H1 (cell line): ENCODE data around the gene SLC37A1. TPM values are rescaled to one million over a fixed set of nuclear protein-coding genes. Genes with fewer than 3 reads are reported as not detected.

Experiments
- CTCF ChIA-PET: fragments of 300-600 bp; sonication (Branson Sonifier 250); formaldehyde crosslinking; loops from one replicate; lab custom pipeline; 2021; ENCODE audit not compliant: partially characterized antibody; lab: Charles Lee
- POLR2A ChIA-PET: fragments of 300-600 bp; sonication (Branson Sonifier 250); formaldehyde crosslinking; loops from one replicate; lab custom pipeline; 2021; ENCODE audit warnings: inconsistent platforms; ENCODE audit not compliant: partially characterized antibody; lab: Charles Lee
- DNase-seq, 2 experiments: peaks; one replicate each; pipeline versions ENCODE4 v3.0.0 to v3.0.0-alpha.2; 2010 to 2022; ENCODE audit warnings: low spot score in 2 of 2, low read depth in 1 of 2, mixed read lengths in 1 of 2
- FAIRE-seq: peaks from 2 replicates; lab custom pipeline; 2011; peaks lifted over from hg19 to GRCh38; lab: Jason Lieb, UNC
- H2AFZ ChIP-seq: 2 replicates; pipeline ENCODE4 v1.8.1; 2012; ENCODE audit warnings: low read length, inconsistent platforms
- H2AK5ac ChIP-seq: 2 replicates; pipeline ENCODE4 v1.6.1; 2013; ENCODE audit warnings: low read depth, low read length
- H2BK120ac ChIP-seq: replicated peaks from 2 replicates; pipeline ENCODE3; 2013; ENCODE audit warnings: low read depth, low read length, inconsistent platforms
- H2BK12ac ChIP-seq: 2 replicates; pipeline ENCODE4 v1.6.1; 2013; ENCODE audit warnings: low read depth, low read length
- H2BK15ac ChIP-seq: 2 replicates; pipeline ENCODE4 v1.6.1; 2013; ENCODE audit warnings: low read length
- H2BK20ac ChIP-seq: 2 replicates; pipeline ENCODE4 v1.6.1; 2013; ENCODE audit warnings: low read length
- H2BK5ac ChIP-seq: 2 replicates; pipeline ENCODE4 v1.6.1; 2013; ENCODE audit warnings: low read depth, low read length
- H3K14ac ChIP-seq: 2 replicates; pipeline ENCODE4 v1.6.1; 2013; ENCODE audit warnings: inconsistent platforms; ENCODE audit not compliant: insufficient read length
- H3K18ac ChIP-seq: 2 replicates; pipeline ENCODE4 v1.6.1; 2013; ENCODE audit warnings: low read length; ENCODE audit errors: extremely low read depth
- H3K23ac ChIP-seq: 2 replicates; pipeline ENCODE4 v1.6.1; 2013; ENCODE audit warnings: inconsistent platforms; ENCODE audit not compliant: insufficient read length
- H3K23me2 ChIP-seq: 2 replicates; pipeline ENCODE4 v1.6.1; 2013; ENCODE audit warnings: low read depth, low read length
- H3K27ac ChIP-seq: 2 replicates; pipeline ENCODE4 v1.6.1; 2011; ENCODE audit warnings: low read depth, low read length, inconsistent platforms
- H3K27me3 ChIP-seq, 4 experiments: replicated peaks in 1 of 4; 1 replicate in 1 of 4; 2 replicates in 3 of 4; pipeline versions ENCODE4 v1.6.1 to v1.8.1; 2011 to 2013; ENCODE audit warnings: low read length in 3 of 4, mild to moderate bottlenecking in 3 of 4, inconsistent platforms in 2 of 4, mixed read lengths in 2 of 4, moderate library complexity in 1 of 4; ENCODE audit not compliant: control insufficient read depth in 3 of 4, insufficient read depth in 3 of 4; ENCODE audit errors: extremely low read depth in 1 of 4
- H3K36me3 ChIP-seq, 4 experiments: 2 replicates each; pipeline versions ENCODE4 v1.6.1 to v1.8.1; 2011 to 2013; ENCODE audit warnings: mild to moderate bottlenecking in 4 of 4, low read length in 3 of 4, moderate library complexity in 2 of 4, control low read depth in 1 of 4, inconsistent platforms in 1 of 4; ENCODE audit not compliant: insufficient read depth in 4 of 4, control insufficient read depth in 2 of 4
- H3K4ac ChIP-seq: replicated peaks from 2 replicates; pipeline ENCODE3; 2013; ENCODE audit warnings: low read length, low read depth, mixed read lengths, inconsistent platforms; ENCODE audit not compliant: insufficient read length
- H3K4me1 ChIP-seq, 4 experiments: replicated peaks in 1 of 4; 1 replicate in 1 of 4; 2 replicates in 3 of 4; pipeline versions ENCODE4 v1.6.1 to v1.8.1; 2011 to 2013; ENCODE audit warnings: low read length in 3 of 4, inconsistent platforms in 2 of 4, mixed read lengths in 1 of 4; ENCODE audit not compliant: insufficient read depth in 4 of 4, control insufficient read depth in 3 of 4
- H3K4me2 ChIP-seq, 2 experiments: 2 replicates each; pipeline versions ENCODE4 v1.6.1 to v1.8.1; 2011 to 2013; ENCODE audit warnings: low read depth in 2 of 2, low read length in 2 of 2, control low read depth in 1 of 2, inconsistent platforms in 1 of 2, mild to moderate bottlenecking in 1 of 2; ENCODE audit not compliant: insufficient read depth in 1 of 2
- H3K4me3 ChIP-seq, 4 experiments: fragments of 200-600, 300-600 bp in 1 of 4; sonication (generic), shearing (Covaris generic), sonication (Bioruptor Twin) in 1 of 4; 2 replicates each; pipeline versions ENCODE4 v1.5.1 to v1.8.1; 2011 to 2016; ENCODE audit warnings: low read length in 4 of 4, low read depth in 3 of 4, control low read depth in 2 of 4, inconsistent platforms in 2 of 4, mild to moderate bottlenecking in 2 of 4, mixed read lengths in 1 of 4, moderate library complexity in 1 of 4; ENCODE audit not compliant: insufficient read depth in 2 of 4; ENCODE audit errors: extremely low read depth in 1 of 4
- H3K56ac ChIP-seq: replicated peaks from 2 replicates; pipeline ENCODE3; 2013; ENCODE audit warnings: low read depth, mild to moderate bottlenecking, mixed read lengths, low read length, inconsistent platforms; ENCODE audit not compliant: insufficient read length
- H3K79me1 ChIP-seq: 2 replicates; pipeline ENCODE4 v1.6.1; 2013; ENCODE audit warnings: low read depth, low read length, control low read depth
- H3K79me2 ChIP-seq, 2 experiments: 2 replicates each; pipeline versions ENCODE4 v1.6.1 to v1.8.1; 2012 to 2013; ENCODE audit warnings: low read length in 2 of 2, mild to moderate bottlenecking in 2 of 2, inconsistent platforms in 1 of 2; ENCODE audit not compliant: insufficient read depth in 2 of 2, control insufficient read depth in 1 of 2
- H3K9ac ChIP-seq, 4 experiments: replicated peaks in 1 of 4; 1 replicate in 1 of 4; 2 replicates in 3 of 4; pipeline versions ENCODE4 v1.6.1 to v1.8.1; 2011 to 2013; ENCODE audit warnings: low read depth in 3 of 4, low read length in 3 of 4, control low read depth in 2 of 4, mild to moderate bottlenecking in 2 of 4, moderate library complexity in 2 of 4, inconsistent platforms in 1 of 4; ENCODE audit errors: extremely low read depth in 1 of 4
- H3K9me3 ChIP-seq, 2 experiments: 2 replicates each; pipeline versions ENCODE4 v1.6.1 to v1.8.1; 2012 to 2013; ENCODE audit warnings: mild to moderate bottlenecking in 2 of 2, moderate library complexity in 2 of 2, control low read depth in 1 of 2, inconsistent platforms in 1 of 2, low read depth in 1 of 2, low read length in 1 of 2, mixed read lengths in 1 of 2; ENCODE audit not compliant: insufficient read depth in 2 of 2
- H4K20me1 ChIP-seq, 2 experiments: replicated peaks in 1 of 2; 2 replicates each; pipeline versions ENCODE3 to v1.8.1; 2011 to 2013; ENCODE audit warnings: inconsistent platforms in 2 of 2, low read length in 2 of 2, mild to moderate bottlenecking in 1 of 2; ENCODE audit not compliant: insufficient read depth in 2 of 2, control insufficient read depth in 1 of 2
- H4K5ac ChIP-seq: 2 replicates; pipeline ENCODE4 v1.6.1; 2013; ENCODE audit warnings: low read length, low read depth, mixed read lengths, inconsistent platforms; ENCODE audit not compliant: insufficient read length
- H4K8ac ChIP-seq: 2 replicates; pipeline ENCODE4 v1.8.0; 2013; ENCODE audit warnings: mild to moderate bottlenecking, moderate library complexity, low read length, inconsistent platforms; ENCODE audit not compliant: insufficient read depth; ENCODE audit errors: extremely low read depth
- H4K91ac ChIP-seq: replicated peaks from 2 replicates; pipeline ENCODE3; 2013; ENCODE audit warnings: low read length, mixed read lengths, inconsistent platforms; ENCODE audit not compliant: insufficient read length
- ASH2L ChIP-seq: fragments of 200-600, 300-600 bp; sonication (generic); IDR thresholded peaks from one replicate; pipeline ENCODE4 v1.7.1; 2017; ENCODE audit warnings: low read length
- RAD21 ChIP-seq, 2 experiments: IDR thresholded peaks in 1 of 2; conservative IDR thresholded peaks in 1 of 2; 2 replicates each; pipeline ENCODE4 v1.6.1; 2011; ENCODE audit warnings: low read depth in 2 of 2, low read length in 2 of 2, improper control_type of control experiment in 1 of 2, inconsistent platforms in 1 of 2, mild to moderate bottlenecking in 1 of 2, moderate library complexity in 1 of 2
- WGBS, 2 experiments: shearing (Covaris generic) in 1 of 2; methylation state at CpG; one replicate each; pipeline versions ENCODE4 v1.1.6 to v1.1.7; 2013 to 2015; ENCODE audit warnings: low lambda C conversion rate in 2 of 2, mixed read lengths in 2 of 2, inconsistent platforms in 1 of 2, low coverage in 1 of 2, missing lambda C conversion rate in 1 of 2; ENCODE audit not compliant: insufficient replicate concordance in 2 of 2, insufficient coverage in 1 of 2, insufficient read length in 1 of 2; ENCODE audit errors: extremely low coverage in 1 of 2, missing lambda C conversion rate in 1 of 2; 5-methylcytosine and 5-hydroxymethylcytosine counted together
- polyA plus RNA-seq, 7 experiments: library from polyadenylated mRNA; depleted of rRNA in 3 of 7; stranded (reverse) in 5 of 7; unstranded in 2 of 7; fragments of >200 nt in 5 of 7; fragments of 200-250 nt in 2 of 7; gene quantifications; 1 replicate in 5 of 7; 2 replicates in 1 of 7; 4 replicates in 1 of 7; pipeline versions ENCODE4 v1.2.1 to v1.2.3, GENCODE V29; 2011 to 2013; ENCODE audit warnings: missing spikeins in 2 of 7, mixed read lengths in 2 of 7
- total RNA-seq: library from RNA; stranded (reverse); fragmentation: NEBNext Ultra II Directional; extraction: Animal tissue kit (Norgen Biotek cat#: 25700); gene quantifications from 2 replicates; pipeline ENCODE4 v1.2.1, GENCODE V29; 2021

SLC37A1 gene
- total and polyA plus RNA-seq, 2 of the 8 experiments (the other 6 are each of a cell fraction or from before 2014, with no cell fraction given): 15.6 to 30.9 TPM

- Histone ChIP-seq H3K56ac (no peak overlapping the region), H3K27ac (no peak overlapping the region), H2BK120ac (no peak overlapping the region), H3K79me2 (no peaks in the 10 kb centered on the region), H3K4me1 (peaks cover 0 to 5% (median 0%) of the 10 kb centered on the region in 4 experiments; a peak in 3 of 7 replicates), H4K5ac (no peak overlapping the region), H2AFZ (no peak overlapping the region), H3K4ac (no peak overlapping the region), H2BK5ac (peak overlapping the region; percentile 49; the same call in 1 of the 2 replicates), H3K4me2 (no peak overlapping the region), H3K36me3 (peaks cover 0 to 6% (median 0%) of the 10 kb centered on the region in 4 experiments; a peak in 3 of 8 replicates), H4K8ac (no peak overlapping the region), H2AK5ac (no peak overlapping the region), H3K27me3 (no peaks in the 10 kb centered on the region; a peak in 1 of 7 replicates), H4K91ac (no peak overlapping the region), H3K9ac (peak overlapping the region in 1 of 4 experiments; percentile 18; a peak in 1 of 7 replicates), H2BK15ac (no peak overlapping the region), H2BK20ac (no peak overlapping the region), H3K23ac (no peak overlapping the region), H3K23me2 (no peaks in the 10 kb centered on the region), H4K20me1 (no peaks in the 10 kb centered on the region), H2BK12ac (no peak overlapping the region), H3K9me3 (no peaks in the 10 kb centered on the region), H3K4me3 (no peak overlapping the region), H3K18ac (no peak overlapping the region), H3K14ac (no peak overlapping the region), H3K79me1 (no peaks in the 10 kb centered on the region)
- peak in 1 of 2 experiments; percentile 36; a peak in 2 of 4 replicates for TF ChIP-seq RAD21 (IDR thresholded peaks at IDR 0.05 in 1 of 2, conservative IDR thresholded peaks at IDR 0.05 in 1 of 2; ENCODE audit: low read depth in 2 of 2, low read length in 2 of 2)
- TF ChIP-seq ASH2L: no peak
- DNase-seq (no peak), FAIRE-seq (no peak)
- CTCF ChIA-PET: interaction anchor here (0.6 to 2.0 kb wide), 9 partner anchors 12 to 313 kb away, joined by 3 to 7 read pairs (median 3); no protein-coding TSS in a partner anchor
- 80% methylated on average over 13 of the region's 13 CpGs; no CpG with 5 or more reads in 1 of the 2 experiments for WGBS, 2 experiments
- POLR2A ChIA-PET: interaction anchor here (0.9 to 1.5 kb wide), 3 partner anchors 10 to 123 kb away, joined by 3 to 4 read pairs (median 4); no protein-coding TSS in a partner anchor
Observed at GRCh38 chr21:42554251-42554961, 40.8 kb downstream of the SLC37A1 start.
